ENCODE data around the gene MAP4.
"Not testable (repeated sequence)": the region's sequence is repeated elsewhere in the genome, so short reads cannot be mapped to it uniquely, and the experiment has no call there.

MAP4 gene

GRCh38 chr3:48016301-48016973 is at the start of gene MAP4:
MAP4 (minus strand) TSS chr3:48016416; CDS start chr3:47998860, 17,556 bp downstream.
- DNase-seq (ENCODE audit: low read depth in 3 of 3): no peak

GRCh38 chr3:48065035-48065434 is 48.8 kb upstream of the MAP4 start:
- no peak for DNase-seq (ENCODE audit: low read depth in 3 of 3)

- DNase-seq (ENCODE audit: low read depth in 3 of 3): no peak
These were observed 48.1 kb upstream of the MAP4 start for GRCh38 chr3:48064292-48064829.

GRCh38 chr3:48061586-48061985 is 45.4 kb upstream of the MAP4 start:
- not testable (repeated sequence) for DNase-seq (ENCODE audit: low read depth in 3 of 3)

GRCh38 chr3:48058091-48058490 is 41.9 kb upstream of the MAP4 start:
- no peak for DNase-seq (ENCODE audit: low read depth in 3 of 3)

GRCh38 chr3:48057521-48057920 is 41.3 kb upstream of the MAP4 start:
- no peak for DNase-seq (ENCODE audit: low read depth in 3 of 3)

- no peak for DNase-seq (ENCODE audit: low read depth in 3 of 3)
These were observed 31.7 kb upstream of the MAP4 start for GRCh38 chr3:48047841-48048464.

- no peak for DNase-seq (ENCODE audit: low read depth in 3 of 3)
These were observed 26.0 kb upstream of the MAP4 start for GRCh38 chr3:48042071-48042760.

GRCh38 chr3:48039487-48040190 is 23.4 kb upstream of the MAP4 start:
- DNase-seq (ENCODE audit: low read depth in 3 of 3): no peak

GRCh38 chr3:48038971-48039481 is 22.8 kb upstream of the MAP4 start:
- DNase-seq (ENCODE audit: low read depth in 3 of 3): no peak

- no peak for DNase-seq (ENCODE audit: low read depth in 3 of 3)
These were observed 17.8 kb upstream of the MAP4 start for GRCh38 chr3:48034000-48034516.

- DNase-seq (ENCODE audit: low read depth in 3 of 3): no peak
These were observed 14.0 kb upstream of the MAP4 start for GRCh38 chr3:48030188-48030587.

GRCh38 chr3:48026951-48027908 is 11.0 kb upstream of the MAP4 start:
- DNase-seq (ENCODE audit: low read depth in 3 of 3): no peak

- no peak for DNase-seq (ENCODE audit: low read depth in 3 of 3)
These were observed 9.9 kb upstream of the MAP4 start for GRCh38 chr3:48026098-48026497.

GRCh38 chr3:48024401-48024800 is 8.2 kb upstream of the MAP4 start:
- DNase-seq (ENCODE audit: low read depth in 3 of 3): no peak

- DNase-seq (ENCODE audit: low read depth in 3 of 3): no peak
These were observed 7.2 kb upstream of the MAP4 start for GRCh38 chr3:48023377-48023776.

GRCh38 chr3:48022178-48022577 is 6.0 kb upstream of the MAP4 start:
- DNase-seq (ENCODE audit: low read depth in 3 of 3): no peak

GRCh38 chr3:48018841-48019240 is 2.6 kb upstream of the MAP4 start:
- DNase-seq (ENCODE audit: low read depth in 3 of 3): no peak

GRCh38 chr3:48015431-48016180 is 610 bp downstream of the MAP4 start:
- no peak for DNase-seq (ENCODE audit: low read depth in 3 of 3)

GRCh38 chr3:48014358-48014757 is 1.9 kb downstream of the MAP4 start:
- DNase-seq (ENCODE audit: low read depth in 3 of 3): no peak
